A549 (cell line): ENCODE data around the gene GNPTG. TPM values are rescaled to one million over a fixed set of nuclear protein-coding genes. Genes with fewer than 3 reads are reported as not detected.

Experiments used
- ATAC-seq, 2 experiments: fragments of 200-7000 bp in 1 of 2; fragments of >200 bp in 1 of 2; cut with Nextera tagmentation in 1 of 2; cut with Tn5 transposase in 1 of 2; 3 replicates each; pipeline versions ENCODE4 v1.8.0 to v1.9.1; 2018 to 2020; ENCODE audit warnings: mild to moderate bottlenecking in 1 of 2, moderate library complexity in 1 of 2
- CTCF ChIA-PET: fragments of 300-600 bp; sonication (Branson Sonifier 250); formaldehyde crosslinking; extraction: SDS; loops from one replicate; lab custom pipeline; 2021; ENCODE audit warnings: antibody characterized with exemption, inconsistent platforms; lab: Yijun Ruan, JAX
- POLR2A ChIA-PET: fragments of 350-600 bp; formaldehyde crosslinking; extraction: SDS; loops from one replicate; lab custom pipeline; 2021; ENCODE audit warnings: antibody characterized with exemption, inconsistent platforms; lab: Yijun Ruan, JAX
- DNase-seq, 2 experiments: peaks; one replicate each; pipeline versions ENCODE4 v3.0.0 to v3.0.0-alpha.2; 2011 to 2016; ENCODE audit warnings: low read depth in 1 of 2, low spot score in 1 of 2
- FAIRE-seq: peaks from 2 replicates; lab custom pipeline; 2011; peaks lifted over from hg19 to GRCh38; lab: Jason Lieb, UNC
- H3K27ac ChIP-seq, 2 experiments: fragments of >200 bp; sonication (Bioruptor Twin); formaldehyde crosslinking; 3 replicates each; pipeline ENCODE4 v1.5.1; 2016 to 2017
- H3K4me1 ChIP-seq: fragments of >200 bp; sonication (Bioruptor Twin); formaldehyde crosslinking; 3 replicates; pipeline ENCODE4 v1.6.1; 2016
- H3K4me2 ChIP-seq: fragments of >200 bp; sonication (Bioruptor Twin); formaldehyde crosslinking; 3 replicates; pipeline ENCODE4 v1.6.1; 2016
- H3K4me3 ChIP-seq: fragments of >200 bp; sonication (Bioruptor Twin); formaldehyde crosslinking; 3 replicates; pipeline ENCODE4 v1.5.1; 2016
- H3K9me3 ChIP-seq: fragments of >200 bp; sonication (Bioruptor Twin); formaldehyde crosslinking; 3 replicates; pipeline ENCODE4 v1.6.1; 2016
- CEBPB ChIP-seq, 2 experiments: fragments of >200 bp in 1 of 2; sonication (Bioruptor Twin) in 1 of 2; formaldehyde crosslinking in 1 of 2; IDR thresholded peaks; 2 replicates each; pipeline ENCODE4 v1.6.1; 2012 to 2016
- EHF ChIP-seq: fragments of 250-450 bp; sonication (Bioruptor Pico); IDR thresholded peaks from 2 replicates; pipeline ENCODE4 v1.5.0; 2020; ENCODE audit warnings: mild to moderate bottlenecking
- EHMT2 ChIP-seq: fragments of 200-600 bp; sonication (generic); IDR thresholded peaks from 2 replicates; pipeline ENCODE4 v1.6.1; 2016; ENCODE audit warnings: antibody characterized with exemption, low read depth, mild to moderate bottlenecking, moderate library complexity
- EP300 ChIP-seq, 2 experiments: fragments of >200 bp; sonication (Bioruptor Twin); formaldehyde crosslinking; IDR thresholded peaks; 2 replicates in 1 of 2; 3 replicates in 1 of 2; pipeline ENCODE4 v1.6.1; 2016 to 2017
- FOSB ChIP-seq: fragments of 250-450 bp; sonication (Bioruptor Pico); IDR thresholded peaks from 2 replicates; pipeline ENCODE4 v1.5.0; 2020; ENCODE audit warnings: mild to moderate bottlenecking, moderate library complexity
- FOXS1 ChIP-seq: fragments of 250-450 bp; sonication (Bioruptor Pico); IDR thresholded peaks from 2 replicates; pipeline ENCODE4 v1.5.0; 2020; ENCODE audit warnings: mild to moderate bottlenecking, moderate library complexity
- GATA3 ChIP-seq: IDR thresholded peaks from 2 replicates; pipeline ENCODE4 v1.6.1; 2012; ENCODE audit warnings: borderline replicate concordance
- HOXB5 ChIP-seq: fragments of 250-450 bp; sonication (Bioruptor Pico); IDR thresholded peaks from 2 replicates; pipeline ENCODE4 v1.5.0; 2020; ENCODE audit warnings: mild to moderate bottlenecking, moderate library complexity
- JUN ChIP-seq, 2 experiments: fragments of >200 bp; sonication (Bioruptor Twin); formaldehyde crosslinking; IDR thresholded peaks; 2 replicates in 1 of 2; 3 replicates in 1 of 2; pipeline ENCODE4 v1.6.1; 2016 to 2017
- KDM5A ChIP-seq: fragments of 200-600 bp; sonication (generic); IDR thresholded peaks from 2 replicates; pipeline ENCODE4 v1.6.1; 2016; ENCODE audit warnings: antibody characterized with exemption, mild to moderate bottlenecking
- MAFK ChIP-seq: fragments of 450-650 bp; IDR thresholded peaks from 2 replicates; pipeline ENCODE4 v1.6.1; 2014; ENCODE audit not compliant: partially characterized antibody
- NPAS2 ChIP-seq: fragments of 250-450 bp; sonication (Bioruptor Pico); IDR thresholded peaks from 2 replicates; pipeline ENCODE4 v1.8.0; 2022; ENCODE audit warnings: mild to moderate bottlenecking, moderate library complexity, borderline replicate concordance
- NR3C1 ChIP-seq: fragments of >200 bp; sonication (Bioruptor Twin); formaldehyde crosslinking; IDR thresholded peaks from 3 replicates; pipeline ENCODE4 v1.6.1; 2017
- PHF8 ChIP-seq: fragments of 200-600 bp; sonication (generic); IDR thresholded peaks from 2 replicates; pipeline ENCODE4 v1.6.1; 2016; ENCODE audit warnings: low read depth, mild to moderate bottlenecking, antibody characterized with exemption, moderate library complexity, borderline replicate concordance
- POLR2A ChIP-seq: IDR thresholded peaks from 2 replicates; pipeline ENCODE4 v1.6.1; 2012; ENCODE audit warnings: mild to moderate bottlenecking, low read length
- POLR2AphosphoS2 ChIP-seq: conservative IDR thresholded peaks from 2 replicates; pipeline ENCODE4 v1.6.1; 2012; ENCODE audit warnings: low read length, improper control_type of control experiment, inconsistent platforms
- RAD21 ChIP-seq, 2 experiments: fragments of >200 bp in 1 of 2; sonication (Bioruptor Twin) in 1 of 2; formaldehyde crosslinking in 1 of 2; IDR thresholded peaks in 1 of 2; conservative IDR thresholded peaks in 1 of 2; 2 replicates in 1 of 2; 3 replicates in 1 of 2; pipeline ENCODE4 v1.6.1; 2012 to 2018; ENCODE audit warnings: inconsistent platforms in 1 of 2
- RARB ChIP-seq: fragments of 250-450 bp; sonication (Bioruptor Pico); IDR thresholded peaks from 2 replicates; pipeline ENCODE4 v1.8.0; 2021; ENCODE audit warnings: mild to moderate bottlenecking, moderate library complexity
- RFX5 ChIP-seq: fragments of 450-650 bp; IDR thresholded peaks from 2 replicates; pipeline ENCODE4 v1.7.1; 2014; ENCODE audit warnings: antibody characterized with exemption, mild to moderate bottlenecking, moderate library complexity
- SMC3 ChIP-seq: fragments of >200 bp; sonication (Bioruptor Twin); formaldehyde crosslinking; IDR thresholded peaks from 3 replicates; pipeline ENCODE4 v1.6.1; 2018; ENCODE audit warnings: inconsistent platforms
- TP53 ChIP-seq: fragments of 250-450 bp; sonication (Bioruptor Pico); IDR thresholded peaks from 2 replicates; pipeline ENCODE4 v1.5.0; 2021; ENCODE audit warnings: mild to moderate bottlenecking, moderate library complexity
- ZC3H11A ChIP-seq: fragments of 450-650 bp; IDR thresholded peaks from 2 replicates; pipeline ENCODE4 v1.6.1; 2014; ENCODE audit warnings: antibody characterized with exemption, mild to moderate bottlenecking
- ZNF302 ChIP-seq: fragments of 250-450 bp; sonication (Bioruptor Pico); IDR thresholded peaks from 2 replicates; pipeline ENCODE4 v1.9.0; 2021; ENCODE audit warnings: inconsistent platforms, mild to moderate bottlenecking, moderate library complexity
- WGBS: methylation state at CpG from one replicate; pipeline ENCODE4 v1.1.6; 2017; ENCODE audit errors: missing lambda C conversion rate; 5-methylcytosine and 5-hydroxymethylcytosine counted together
- polyA plus RNA-seq, 4 experiments: library from polyadenylated mRNA; depleted of rRNA in 3 of 4; stranded (reverse); fragments of >200 nt; fragmentation: RNase III in 1 of 4; extraction: RNeasy Plus Mini Kit Qiagen cat#74134 plus additional on column Dnase treatment in 1 of 4; gene quantifications; 2 replicates in 3 of 4; 3 replicates in 1 of 4; pipeline ENCODE4 v1.2.3, GENCODE V29; 2011 to 2017
- TF ChIP-seq, protein P1 (sequence below): fragments of 150-350 bp; IDR thresholded peaks from 2 replicates; pipeline ENCODE4 v1.6.1; 2014; ENCODE audit warnings: low read depth, mild to moderate bottlenecking, low read length
- TF ChIP-seq, protein P2 (sequence below): fragments of 450-650 bp; IDR thresholded peaks from 2 replicates; pipeline ENCODE4 v1.6.1; 2014; ENCODE audit warnings: antibody characterized with exemption
- TF ChIP-seq, protein P3 (sequence below): fragments of 200-600 bp; sonication (generic); IDR thresholded peaks from 2 replicates; pipeline ENCODE4 v1.6.1; 2016; ENCODE audit warnings: antibody characterized with exemption, mild to moderate bottlenecking, moderate library complexity
- TF ChIP-seq, protein P4 (sequence below): fragments of 250-450 bp; sonication (Bioruptor Pico); IDR thresholded peaks from 2 replicates; pipeline ENCODE4 v1.5.0; 2020; ENCODE audit warnings: low read depth, mild to moderate bottlenecking, moderate library complexity
- TF ChIP-seq, protein P5 (sequence below): IDR thresholded peaks from 2 replicates; pipeline ENCODE4 v1.6.1; 2012; ENCODE audit warnings: low read depth, borderline replicate concordance
- TF ChIP-seq, protein P6 (sequence below): IDR thresholded peaks from 2 replicates; pipeline ENCODE4 v1.6.1; 2012

GNPTG gene
- polyA plus RNA-seq, 2 of the 4 experiments (the other 2 are of a cell fraction): 23.4 to 24.2 TPM

DNA sequence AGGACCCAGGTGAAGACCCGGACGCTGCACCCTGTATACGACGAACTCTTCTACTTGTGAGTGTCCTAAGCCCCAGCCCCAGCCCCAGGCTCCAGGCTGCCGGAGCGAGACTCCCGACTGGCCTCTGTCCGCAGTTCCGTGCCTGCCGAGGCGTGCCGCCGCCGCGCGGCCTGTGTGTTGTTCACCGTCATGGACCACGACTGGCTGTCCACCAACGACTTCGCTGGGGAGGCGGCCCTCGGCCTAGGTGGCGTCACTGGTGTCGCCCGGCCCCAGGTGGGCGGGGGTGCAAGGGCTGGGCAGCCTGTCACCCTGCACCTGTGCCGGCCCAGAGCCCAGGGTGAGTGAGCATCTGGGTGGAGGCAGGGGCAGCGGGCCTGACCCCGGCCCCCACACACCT, 3.8 kb upstream of the GNPTG start:
- no peak for FAIRE-seq

DNA sequence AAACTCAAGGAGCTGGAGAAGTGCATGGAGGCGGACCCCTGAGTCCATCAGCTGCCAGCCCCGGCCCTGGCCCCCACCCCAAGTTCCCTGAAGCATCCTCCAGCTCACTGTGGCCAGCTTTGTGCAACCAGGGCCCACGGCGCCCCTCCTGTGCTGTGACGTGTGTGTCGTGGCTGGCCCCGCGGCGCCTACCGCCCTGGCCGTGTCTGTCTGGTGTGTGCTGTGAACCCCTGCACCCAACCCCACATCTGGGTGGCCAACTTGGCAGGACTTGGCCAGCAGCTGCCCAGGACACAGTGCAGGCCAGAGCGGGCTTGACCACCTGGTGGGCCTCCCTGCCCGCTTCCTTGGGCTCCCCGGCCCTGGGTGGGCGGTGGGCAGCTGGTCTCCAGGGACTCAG, 3.3 kb upstream of the GNPTG start:
- TF ChIP-seq TP53 (CRISPR knock-in tag) (no peak), HOXB5 (CRISPR knock-in tag) (no peak), POLR2A (no peak), RAD21 (conservative IDR thresholded peaks at IDR 0.05 in 1 of 2, IDR thresholded peaks at IDR 0.05 in 1 of 2) (no peak), KDM5A (no peak), RARB (no peak), RFX5 (no peak), SMC3 (no peak), EHMT2 (no peak), EHF (CRISPR knock-in tag) (no peak), CEBPB (IDR thresholded peaks at IDR 0.05) (no peak), MAFK (no peak), PHF8 (no peak)
- TF ChIP-seq, protein P1, sequence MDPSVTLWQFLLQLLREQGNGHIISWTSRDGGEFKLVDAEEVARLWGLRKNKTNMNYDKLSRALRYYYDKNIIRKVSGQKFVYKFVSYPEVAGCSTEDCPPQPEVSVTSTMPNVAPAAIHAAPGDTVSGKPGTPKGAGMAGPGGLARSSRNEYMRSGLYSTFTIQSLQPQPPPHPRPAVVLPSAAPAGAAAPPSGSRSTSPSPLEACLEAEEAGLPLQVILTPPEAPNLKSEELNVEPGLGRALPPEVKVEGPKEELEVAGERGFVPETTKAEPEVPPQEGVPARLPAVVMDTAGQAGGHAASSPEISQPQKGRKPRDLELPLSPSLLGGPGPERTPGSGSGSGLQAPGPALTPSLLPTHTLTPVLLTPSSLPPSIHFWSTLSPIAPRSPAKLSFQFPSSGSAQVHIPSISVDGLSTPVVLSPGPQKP: no peak
- TF ChIP-seq, protein P2, sequence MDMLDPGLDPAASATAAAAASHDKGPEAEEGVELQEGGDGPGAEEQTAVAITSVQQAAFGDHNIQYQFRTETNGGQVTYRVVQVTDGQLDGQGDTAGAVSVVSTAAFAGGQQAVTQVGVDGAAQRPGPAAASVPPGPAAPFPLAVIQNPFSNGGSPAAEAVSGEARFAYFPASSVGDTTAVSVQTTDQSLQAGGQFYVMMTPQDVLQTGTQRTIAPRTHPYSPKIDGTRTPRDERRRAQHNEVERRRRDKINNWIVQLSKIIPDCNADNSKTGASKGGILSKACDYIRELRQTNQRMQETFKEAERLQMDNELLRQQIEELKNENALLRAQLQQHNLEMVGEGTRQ: no peak
- TF ChIP-seq, protein P3, sequence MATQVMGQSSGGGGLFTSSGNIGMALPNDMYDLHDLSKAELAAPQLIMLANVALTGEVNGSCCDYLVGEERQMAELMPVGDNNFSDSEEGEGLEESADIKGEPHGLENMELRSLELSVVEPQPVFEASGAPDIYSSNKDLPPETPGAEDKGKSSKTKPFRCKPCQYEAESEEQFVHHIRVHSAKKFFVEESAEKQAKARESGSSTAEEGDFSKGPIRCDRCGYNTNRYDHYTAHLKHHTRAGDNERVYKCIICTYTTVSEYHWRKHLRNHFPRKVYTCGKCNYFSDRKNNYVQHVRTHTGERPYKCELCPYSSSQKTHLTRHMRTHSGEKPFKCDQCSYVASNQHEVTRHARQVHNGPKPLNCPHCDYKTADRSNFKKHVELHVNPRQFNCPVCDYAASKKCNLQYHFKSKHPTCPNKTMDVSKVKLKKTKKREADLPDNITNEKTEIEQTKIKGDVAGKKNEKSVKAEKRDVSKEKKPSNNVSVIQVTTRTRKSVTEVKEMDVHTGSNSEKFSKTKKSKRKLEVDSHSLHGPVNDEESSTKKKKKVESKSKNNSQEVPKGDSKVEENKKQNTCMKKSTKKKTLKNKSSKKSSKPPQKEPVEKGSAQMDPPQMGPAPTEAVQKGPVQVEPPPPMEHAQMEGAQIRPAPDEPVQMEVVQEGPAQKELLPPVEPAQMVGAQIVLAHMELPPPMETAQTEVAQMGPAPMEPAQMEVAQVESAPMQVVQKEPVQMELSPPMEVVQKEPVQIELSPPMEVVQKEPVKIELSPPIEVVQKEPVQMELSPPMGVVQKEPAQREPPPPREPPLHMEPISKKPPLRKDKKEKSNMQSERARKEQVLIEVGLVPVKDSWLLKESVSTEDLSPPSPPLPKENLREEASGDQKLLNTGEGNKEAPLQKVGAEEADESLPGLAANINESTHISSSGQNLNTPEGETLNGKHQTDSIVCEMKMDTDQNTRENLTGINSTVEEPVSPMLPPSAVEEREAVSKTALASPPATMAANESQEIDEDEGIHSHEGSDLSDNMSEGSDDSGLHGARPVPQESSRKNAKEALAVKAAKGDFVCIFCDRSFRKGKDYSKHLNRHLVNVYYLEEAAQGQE: no peak
- TF ChIP-seq, protein P4, sequence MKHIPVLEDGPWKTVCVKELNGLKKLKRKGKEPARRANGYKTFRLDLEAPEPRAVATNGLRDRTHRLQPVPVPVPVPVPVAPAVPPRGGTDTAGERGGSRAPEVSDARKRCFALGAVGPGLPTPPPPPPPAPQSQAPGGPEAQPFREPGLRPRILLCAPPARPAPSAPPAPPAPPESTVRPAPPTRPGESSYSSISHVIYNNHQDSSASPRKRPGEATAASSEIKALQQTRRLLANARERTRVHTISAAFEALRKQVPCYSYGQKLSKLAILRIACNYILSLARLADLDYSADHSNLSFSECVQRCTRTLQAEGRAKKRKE (CRISPR knock-in tag): no peak
- TF ChIP-seq, protein P5, sequence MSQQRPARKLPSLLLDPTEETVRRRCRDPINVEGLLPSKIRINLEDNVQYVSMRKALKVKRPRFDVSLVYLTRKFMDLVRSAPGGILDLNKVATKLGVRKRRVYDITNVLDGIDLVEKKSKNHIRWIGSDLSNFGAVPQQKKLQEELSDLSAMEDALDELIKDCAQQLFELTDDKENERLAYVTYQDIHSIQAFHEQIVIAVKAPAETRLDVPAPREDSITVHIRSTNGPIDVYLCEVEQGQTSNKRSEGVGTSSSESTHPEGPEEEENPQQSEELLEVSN: no peak
- H3K4me3 ChIP-seq: no peak overlapping the region
- no peak overlapping the region for H3K4me2 ChIP-seq
- no peak overlapping the region for H3K27ac ChIP-seq
- no peak for FAIRE-seq
- no peak for ATAC-seq
- 96% methylated on average over 10 of the region's 15 CpGs for WGBS
- H3K9me3 ChIP-seq: no peaks in the 10 kb centered on the region
- DNase-seq: no peak
- ChIA-PET POLR2A (no interaction called here), CTCF (interaction anchor here (0.9 to 9.4 kb wide), 6 partner anchors 9 to 47 kb away, joined by 3 to 78 read pairs (median 4); no protein-coding TSS in a partner anchor)
- peaks cover 9% of the 10 kb centered on the region for H3K4me1 ChIP-seq

More for the DNA sequence above, 3.8 kb upstream of the GNPTG start:
- ChIA-PET POLR2A (no interaction called here), CTCF (interaction anchor here (0.9 to 9.4 kb wide), 9 partner anchors 10 to 57 kb away, joined by 3 to 78 read pairs (median 4); no protein-coding TSS in a partner anchor)
- Histone ChIP-seq H3K4me1 (peaks cover 12% of the 10 kb centered on the region), H3K4me2 (no peak overlapping the region), H3K27ac (no peak overlapping the region), H3K4me3 (no peak overlapping the region), H3K9me3 (no peaks in the 10 kb centered on the region)
- ATAC-seq (no peak), DNase-seq (no peak)
- TF ChIP-seq FOSB (CRISPR knock-in tag) (no peak), ZNF302 (CRISPR knock-in tag) (no peak), POLR2AphosphoS2 (no peak), GATA3 (no peak), HOXB5 (CRISPR knock-in tag) (no peak), MAFK (no peak), NPAS2 (CRISPR knock-in tag) (no peak), EHF (CRISPR knock-in tag) (no peak), JUN (IDR thresholded peaks at IDR 0.05) (no peak), FOXS1 (CRISPR knock-in tag) (no peak), ZC3H11A (no peak), KDM5A (no peak), EP300 (IDR thresholded peaks at IDR 0.05) (no peak), NR3C1 (no peak)
- TF ChIP-seq, protein P6, sequence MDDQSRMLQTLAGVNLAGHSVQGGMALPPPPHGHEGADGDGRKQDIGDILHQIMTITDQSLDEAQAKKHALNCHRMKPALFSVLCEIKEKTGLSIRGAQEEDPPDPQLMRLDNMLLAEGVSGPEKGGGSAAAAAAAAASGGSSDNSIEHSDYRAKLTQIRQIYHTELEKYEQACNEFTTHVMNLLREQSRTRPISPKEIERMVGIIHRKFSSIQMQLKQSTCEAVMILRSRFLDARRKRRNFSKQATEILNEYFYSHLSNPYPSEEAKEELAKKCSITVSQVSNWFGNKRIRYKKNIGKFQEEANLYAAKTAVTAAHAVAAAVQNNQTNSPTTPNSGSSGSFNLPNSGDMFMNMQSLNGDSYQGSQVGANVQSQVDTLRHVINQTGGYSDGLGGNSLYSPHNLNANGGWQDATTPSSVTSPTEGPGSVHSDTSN: no peak
- TF ChIP-seq, protein P2: no peak
- 91% methylated on average over 18 of the region's 29 CpGs for WGBS
